Amygdala (tissue), 56 donors: ENCODE data around the gene IRF2BP1.
A peak's percentile ranks its signal among the peaks of the same experiment; 100 is the strongest.

Experiments used
- DNase-seq, 56 donors: peaks; one replicate each; lab custom pipeline; 2025; lab: John Stamatoyannopoulos, UW

IRF2BP1 gene

GRCh38 chr19:45863840-45864628 lies 21.9 kb downstream of the IRF2BP1 start, which contains the start of gene FOXA3:
Gene FOXA3, plus strand, starts transcription at chr19:45864326. Its CDS starts 131 bp downstream, at chr19:45864457.
- DNase-seq: peak in 6 of 56 donors; percentile 4 to 31 (median 18)

GRCh38 chr19:45863335-45863839 lies 22.6 kb downstream of the IRF2BP1 start:
- DNase-seq: no peak

- DNase-seq: peak; percentile 88 to 99 (median 98)
These were observed 23.2 kb downstream of the IRF2BP1 start, which contains the start of gene SYMPK for GRCh38 chr19:45862564-45863334. Gene SYMPK, minus strand, starts transcription at chr19:45863147. Its CDS starts 8,652 bp downstream, at chr19:45854495.

GRCh38 chr19:45862271-45862563 lies 23.7 kb downstream of the IRF2BP1 start:
- DNase-seq: peak in 2 of 56 donors; percentile 54 to 72

- DNase-seq: no peak
These were observed 25.3 kb downstream of the IRF2BP1 start for GRCh38 chr19:45860359-45861259.

- no peak for DNase-seq
These were observed 31.7 kb downstream of the IRF2BP1 start for GRCh38 chr19:45854167-45854778.

GRCh38 chr19:45852983-45853382 lies 33.0 kb downstream of the IRF2BP1 start:
- no peak for DNase-seq

GRCh38 chr19:45852145-45852750 lies 33.7 kb downstream of the IRF2BP1 start:
- no peak for DNase-seq

GRCh38 chr19:45848922-45849321 lies 37.0 kb downstream of the IRF2BP1 start:
- no peak for DNase-seq

- no peak for DNase-seq
These were observed 38.3 kb downstream of the IRF2BP1 start for GRCh38 chr19:45847663-45848062.

GRCh38 chr19:45842198-45842597 lies 43.7 kb downstream of the IRF2BP1 start:
- DNase-seq: no peak

GRCh38 chr19:45834970-45835369 lies 51.0 kb downstream of the IRF2BP1 start:
- no peak for DNase-seq
